KMS-11 (cell line): ENCODE results near the gene NINL.

ENCODE experiments used
- H2AFZ ChIP-seq: fragments of 200-600 bp; sonication (generic); 2 replicates; pipeline ENCODE4 v1.6.1; 2016; ENCODE audit warnings: antibody characterized with exemption, mixed run types, low read depth
- H3K27ac ChIP-seq: fragments of 200-600 bp; sonication (generic); 2 replicates; pipeline ENCODE4 v1.6.1; 2016; ENCODE audit warnings: mild to moderate bottlenecking, mixed run types
- H3K27me3 ChIP-seq: fragments of 200-600 bp; sonication (generic); 2 replicates; pipeline ENCODE4 v1.6.1; 2017; ENCODE audit warnings: mild to moderate bottlenecking, low read depth, mixed run types, moderate library complexity; ENCODE audit not compliant: insufficient read depth
- H3K36me3 ChIP-seq: fragments of 200-600 bp; sonication (generic); 2 replicates; pipeline ENCODE4 v1.6.1; 2017; ENCODE audit warnings: mild to moderate bottlenecking, mixed run types; ENCODE audit not compliant: insufficient read depth
- H3K4me1 ChIP-seq: fragments of 200-600 bp; sonication (generic); 2 replicates; pipeline ENCODE4 v1.6.1; 2016; ENCODE audit warnings: mild to moderate bottlenecking, low read depth, mixed run types; ENCODE audit not compliant: poor library complexity, severe bottlenecking
- H3K4me2 ChIP-seq: fragments of 200-600 bp; sonication (generic); 2 replicates; pipeline ENCODE4 v1.7.0; 2016; ENCODE audit warnings: mild to moderate bottlenecking, mixed run types
- H3K4me3 ChIP-seq: fragments of 200-600 bp; sonication (generic); IDR thresholded peaks from 2 replicates; pipeline ENCODE4 v1.6.1; 2017; ENCODE audit warnings: low read depth, low read length, mixed read lengths; ENCODE audit not compliant: insufficient read depth
- H3K79me2 ChIP-seq: fragments of 200-600 bp; sonication (generic); 2 replicates; pipeline ENCODE4 v1.6.1; 2016; ENCODE audit warnings: low read depth, mixed run types; ENCODE audit not compliant: insufficient read depth
- H3K9ac ChIP-seq: fragments of 200-600 bp; sonication (generic); 2 replicates; pipeline ENCODE4 v1.6.1; 2016; ENCODE audit warnings: mild to moderate bottlenecking, mixed run types
- H4K20me1 ChIP-seq: fragments of 200-600 bp; sonication (generic); 2 replicates; pipeline ENCODE4 v1.6.1; 2016; ENCODE audit warnings: mild to moderate bottlenecking, mixed run types; ENCODE audit not compliant: insufficient read depth
- CTCF ChIP-seq: fragments of 200-600 bp; sonication (generic); conservative IDR thresholded peaks from 2 replicates; pipeline ENCODE4 v1.6.1; 2017; ENCODE audit warnings: low read depth, mild to moderate bottlenecking, antibody characterized with exemption, low read length, moderate library complexity, mixed read lengths

Gene NINL

GRCh38 chr20:25541676-25542075 lies 43.7 kb downstream of the NINL start:
- H3K4me2 ChIP-seq: no peak overlapping the region
- no peaks in the 10 kb centered on the region for H3K4me1 ChIP-seq

GRCh38 chr20:25539742-25540672 lies 45.3 kb downstream of the NINL start:
- Histone ChIP-seq H3K27ac (no peak overlapping the region), H3K4me1 (no peaks in the 10 kb centered on the region), H3K79me2 (no peaks in the 10 kb centered on the region), H4K20me1 (no peaks in the 10 kb centered on the region), H3K9ac (no peak overlapping the region), H3K4me2 (no peak overlapping the region), H2AFZ (no peak overlapping the region), H3K4me3 (no peak overlapping the region), H3K36me3 (no peaks in the 10 kb centered on the region), H3K27me3 (no peaks in the 10 kb centered on the region)
- no peak for TF ChIP-seq CTCF

More at GRCh38 chr20:25541676-25542075, 43.7 kb downstream of the NINL start:
- TF ChIP-seq CTCF: no peak
- Histone ChIP-seq H3K9ac (no peak overlapping the region), H3K27ac (no peak overlapping the region), H2AFZ (no peak overlapping the region), H3K27me3 (no peaks in the 10 kb centered on the region), H3K36me3 (no peaks in the 10 kb centered on the region), H3K4me3 (no peak overlapping the region), H4K20me1 (no peaks in the 10 kb centered on the region), H3K79me2 (no peaks in the 10 kb centered on the region)

- H3K4me2 ChIP-seq: no peak overlapping the region
- no peak overlapping the region for H2AFZ ChIP-seq
- TF ChIP-seq CTCF: no peak
- H3K79me2 ChIP-seq: no peaks in the 10 kb centered on the region
- H3K36me3 ChIP-seq: no peaks in the 10 kb centered on the region
- H3K27me3 ChIP-seq: no peaks in the 10 kb centered on the region
- no peak overlapping the region for H3K27ac ChIP-seq
- H3K9ac ChIP-seq: no peak overlapping the region
- no peaks in the 10 kb centered on the region for H3K4me1 ChIP-seq
- H4K20me1 ChIP-seq: no peaks in the 10 kb centered on the region
- no peak overlapping the region for H3K4me3 ChIP-seq
These were observed 46.3 kb downstream of the NINL start for GRCh38 chr20:25538838-25539665.

GRCh38 chr20:25537890-25538289 lies 47.4 kb downstream of the NINL start:
- H2AFZ ChIP-seq: no peak overlapping the region
- no peaks in the 10 kb centered on the region for H3K79me2 ChIP-seq
- H3K27ac ChIP-seq: no peak overlapping the region
- H3K27me3 ChIP-seq: no peaks in the 10 kb centered on the region
- H3K4me2 ChIP-seq: no peak overlapping the region
- no peak for TF ChIP-seq CTCF
- no peaks in the 10 kb centered on the region for H3K36me3 ChIP-seq
- no peaks in the 10 kb centered on the region for H4K20me1 ChIP-seq
- no peak overlapping the region for H3K4me3 ChIP-seq
- no peaks in the 10 kb centered on the region for H3K4me1 ChIP-seq
- no peak overlapping the region for H3K9ac ChIP-seq
